Activated CD4-positive, alpha-beta T cell treated with anti-CD3 and anti-CD28 coated beads, Interleukin-2, amount 10 ng/mL, durations not matched to agents 7 days and 5 days (primary cell): ENCODE results near the gene ZNF438. TPM values are rescaled to one million over a fixed set of nuclear protein-coding genes. Genes with fewer than 3 reads are reported as not detected.
A peak's percentile ranks its signal among the peaks of the same experiment; 100 is the strongest.

Experiments used
- CTCF ChIA-PET: fragments of 350-600 bp; sonication (Branson Sonifier 250); formaldehyde crosslinking; loops from one replicate; lab custom pipeline; 2021; ENCODE audit warnings: antibody characterized with exemption; lab: Charles Lee
- POLR2A ChIA-PET: fragments of 350-600 bp; sonication (Branson Sonifier 250); formaldehyde crosslinking; loops from one replicate; lab custom pipeline; 2021; ENCODE audit warnings: antibody characterized with exemption; lab: Charles Lee
- DNase-seq: peaks from one replicate; pipeline ENCODE4 v3.0.0-alpha.2; 2020
- H3K27ac Mint-ChIP-seq: one replicate; pipeline ENCODE4 v1.8.0; 2021; ENCODE audit warnings: mild to moderate bottlenecking, moderate library complexity, mixed read lengths
- H3K27me3 Mint-ChIP-seq: one replicate; pipeline ENCODE4 v1.8.0; 2021; ENCODE audit warnings: mixed read lengths
- H3K36me3 Mint-ChIP-seq: one replicate; pipeline ENCODE4 v1.8.0; 2021; ENCODE audit warnings: low read depth, mixed read lengths
- H3K4me1 Mint-ChIP-seq: one replicate; pipeline ENCODE4 v1.8.0; 2021; ENCODE audit warnings: mixed read lengths
- H3K4me3 Mint-ChIP-seq: one replicate; pipeline ENCODE4 v1.8.0; 2021; ENCODE audit warnings: mild to moderate bottlenecking, moderate library complexity, mixed read lengths
- H3K9me3 Mint-ChIP-seq: one replicate; pipeline ENCODE4 v1.8.0; 2021; ENCODE audit warnings: mixed read lengths
- total RNA-seq, 2 experiments: library from RNA; stranded (reverse); gene quantifications; one replicate each; pipeline ENCODE4 v1.2.3, GENCODE V29; 2021

Gene ZNF438
- total RNA-seq, 2 experiments from 2014 or later: 3.1 to 3.8 TPM

DNA sequence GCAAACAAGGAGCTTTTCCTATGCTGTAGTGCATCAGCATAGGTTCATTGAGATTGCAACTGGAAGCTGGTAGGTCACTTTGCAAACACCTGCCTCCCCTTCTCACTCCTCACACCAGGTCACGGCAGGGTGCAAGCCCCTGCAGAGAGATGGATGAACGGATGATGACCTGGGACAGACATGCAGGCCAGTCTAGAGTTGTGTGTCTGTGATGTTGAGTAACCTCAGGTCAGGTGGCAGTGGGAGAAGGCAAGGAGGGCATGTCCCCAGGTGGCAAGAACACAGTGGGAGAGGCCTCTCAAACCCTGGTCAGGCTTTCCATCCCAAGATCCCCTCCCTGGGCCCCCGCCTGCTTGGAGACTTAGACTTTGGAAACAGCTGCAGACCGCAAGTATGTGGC is 205.0 kb downstream of the ZNF438 start:
- H3K9me3 Mint-ChIP-seq: no peaks in the 10 kb centered on the region
- H3K4me1 Mint-ChIP-seq: no peaks in the 10 kb centered on the region
- CTCF ChIA-PET: interaction anchor here (1.4 to 1.7 kb wide), 2 partner anchors 8 to 16 kb away, joined by 4 to 6 read pairs; no protein-coding TSS in a partner anchor
- H3K27ac Mint-ChIP-seq: no peak overlapping the region
- no peak overlapping the region for H3K4me3 Mint-ChIP-seq
- POLR2A ChIA-PET: interaction anchor here (0.6 kb wide), 1 partner anchor 12 kb away, joined by 3 read pairs; no protein-coding TSS in a partner anchor
- H3K36me3 Mint-ChIP-seq: no peaks in the 10 kb centered on the region
- H3K27me3 Mint-ChIP-seq: no peaks in the 10 kb centered on the region
- no peak for DNase-seq

DNA sequence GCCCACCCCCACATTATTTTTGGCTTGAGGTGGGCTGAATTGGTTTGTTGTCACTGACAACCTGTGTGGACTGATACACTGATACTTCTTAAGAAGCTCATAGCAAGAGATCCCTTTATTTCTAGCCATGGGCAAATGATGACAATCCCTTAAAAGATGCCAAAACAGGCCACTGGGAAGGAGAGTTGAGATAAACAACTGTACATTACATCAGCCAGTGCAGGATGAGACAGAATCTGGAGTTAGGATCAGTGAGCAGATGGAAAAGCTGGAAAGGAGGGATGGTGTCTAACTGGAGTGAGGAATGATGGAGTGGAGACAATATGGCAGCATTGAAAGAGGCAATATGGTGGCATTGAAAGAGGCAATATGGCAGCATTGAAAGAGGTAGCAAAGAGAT is 206.2 kb downstream of the ZNF438 start:
- POLR2A ChIA-PET: no interaction called here
- Mint-ChIP-seq H3K27me3 (no peaks in the 10 kb centered on the region), H3K27ac (no peak overlapping the region), H3K9me3 (no peaks in the 10 kb centered on the region), H3K4me3 (no peak overlapping the region), H3K4me1 (no peaks in the 10 kb centered on the region), H3K36me3 (no peaks in the 10 kb centered on the region)
- no peak for DNase-seq
- CTCF ChIA-PET: no interaction called here

DNA sequence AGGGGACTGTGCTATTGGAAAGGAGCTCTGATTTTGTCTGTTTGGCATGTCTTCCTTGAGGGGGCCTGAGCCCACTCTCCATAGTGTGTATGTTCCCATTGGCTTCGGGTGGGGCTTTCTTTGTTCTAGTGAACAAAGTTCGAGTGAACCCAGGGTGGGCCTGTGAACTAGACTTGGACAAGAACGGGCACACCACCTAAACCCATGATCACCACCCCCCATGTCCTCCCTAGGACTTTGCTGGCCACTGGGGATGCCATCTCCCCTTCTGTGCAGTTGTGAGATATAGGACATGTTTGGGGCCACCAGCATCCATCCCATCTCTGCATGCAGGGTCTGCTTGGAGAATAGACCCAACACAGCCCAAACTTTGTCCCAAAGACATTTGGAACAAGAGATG is 206.6 kb downstream of the ZNF438 start:
- Mint-ChIP-seq H3K36me3 (no peaks in the 10 kb centered on the region), H3K9me3 (no peaks in the 10 kb centered on the region), H3K4me3 (no peak overlapping the region), H3K4me1 (no peaks in the 10 kb centered on the region), H3K27me3 (no peaks in the 10 kb centered on the region), H3K27ac (no peak overlapping the region)
- ChIA-PET CTCF (no interaction called here), POLR2A (no interaction called here)
- no peak for DNase-seq

DNA sequence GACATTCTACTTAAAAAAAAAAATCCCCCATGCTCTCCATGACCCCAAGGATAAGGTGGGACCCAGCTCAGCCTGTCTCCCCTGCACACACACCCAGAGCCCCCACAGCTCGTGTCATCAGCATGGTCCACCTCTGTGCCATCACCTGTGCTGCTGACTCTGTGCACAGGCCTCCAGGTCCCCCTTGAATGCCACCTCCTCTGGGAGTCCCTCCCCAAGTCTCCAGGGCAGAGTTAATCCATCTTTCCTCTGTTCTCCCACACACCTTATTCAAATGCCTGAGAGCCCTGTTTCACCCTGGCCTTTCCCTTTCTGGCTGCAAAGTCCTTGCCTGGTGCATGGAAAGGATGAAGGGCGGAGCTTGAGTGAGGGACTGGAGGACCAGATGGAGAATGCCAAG is 208.0 kb downstream of the ZNF438 start:
- ChIA-PET POLR2A (no interaction called here), CTCF (interaction anchor here (1.1 to 1.7 kb wide), 4 partner anchors 8 to 40 kb away, joined by 3 to 6 read pairs (median 3); no protein-coding TSS in a partner anchor)
- Mint-ChIP-seq H3K4me3 (no peak overlapping the region), H3K9me3 (no peaks in the 10 kb centered on the region), H3K4me1 (no peaks in the 10 kb centered on the region), H3K27me3 (no peaks in the 10 kb centered on the region), H3K36me3 (no peaks in the 10 kb centered on the region), H3K27ac (no peak overlapping the region)
- DNase-seq: no peak

DNA sequence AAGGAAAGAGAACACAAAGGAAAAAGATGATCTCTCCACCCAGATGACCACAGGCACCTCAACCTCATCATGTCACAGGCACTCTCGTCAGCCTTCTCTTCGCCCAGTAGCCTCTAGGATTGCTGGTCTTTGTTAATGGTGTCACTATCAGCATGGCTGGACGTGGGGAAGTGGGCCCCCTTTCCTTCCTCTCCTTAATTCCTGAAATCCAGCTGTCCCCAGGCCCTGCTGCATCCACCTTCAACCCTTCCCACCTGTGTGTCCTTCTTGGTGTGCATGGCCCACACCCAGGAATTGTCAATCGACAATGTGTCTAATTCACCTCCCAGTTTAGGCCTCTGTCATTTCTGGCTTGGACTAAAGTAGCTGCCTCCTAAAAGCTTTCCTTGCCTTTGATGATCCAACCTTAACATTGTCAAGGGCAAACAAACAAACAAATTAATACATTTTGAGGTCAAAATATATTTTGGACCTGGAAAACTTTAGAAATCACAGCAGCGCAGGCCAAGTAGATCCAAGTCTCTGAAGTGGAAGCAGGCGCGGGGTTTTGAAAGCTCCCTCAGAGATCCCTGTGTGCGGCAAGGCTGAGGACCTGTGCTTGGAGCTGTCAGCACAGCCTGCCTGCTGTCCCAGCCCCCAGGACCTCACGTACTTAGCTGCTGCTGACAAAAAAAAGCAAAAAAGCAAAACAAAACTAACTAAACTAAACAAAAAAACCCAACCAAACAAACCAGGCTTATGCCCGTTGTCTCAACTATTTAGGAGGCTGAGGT is 208.8 kb downstream of the ZNF438 start:
- Mint-ChIP-seq H3K27me3 (no peaks in the 10 kb centered on the region), H3K36me3 (no peaks in the 10 kb centered on the region), H3K9me3 (no peaks in the 10 kb centered on the region), H3K4me1 (no peaks in the 10 kb centered on the region), H3K4me3 (no peak overlapping the region), H3K27ac (peak overlapping the region; percentile 32)
- DNase-seq: no peak
- POLR2A ChIA-PET: no interaction called here
- CTCF ChIA-PET: interaction anchor here (1.7 kb wide), 1 partner anchor 39 kb away, joined by 3 read pairs; no protein-coding TSS in a partner anchor

DNA sequence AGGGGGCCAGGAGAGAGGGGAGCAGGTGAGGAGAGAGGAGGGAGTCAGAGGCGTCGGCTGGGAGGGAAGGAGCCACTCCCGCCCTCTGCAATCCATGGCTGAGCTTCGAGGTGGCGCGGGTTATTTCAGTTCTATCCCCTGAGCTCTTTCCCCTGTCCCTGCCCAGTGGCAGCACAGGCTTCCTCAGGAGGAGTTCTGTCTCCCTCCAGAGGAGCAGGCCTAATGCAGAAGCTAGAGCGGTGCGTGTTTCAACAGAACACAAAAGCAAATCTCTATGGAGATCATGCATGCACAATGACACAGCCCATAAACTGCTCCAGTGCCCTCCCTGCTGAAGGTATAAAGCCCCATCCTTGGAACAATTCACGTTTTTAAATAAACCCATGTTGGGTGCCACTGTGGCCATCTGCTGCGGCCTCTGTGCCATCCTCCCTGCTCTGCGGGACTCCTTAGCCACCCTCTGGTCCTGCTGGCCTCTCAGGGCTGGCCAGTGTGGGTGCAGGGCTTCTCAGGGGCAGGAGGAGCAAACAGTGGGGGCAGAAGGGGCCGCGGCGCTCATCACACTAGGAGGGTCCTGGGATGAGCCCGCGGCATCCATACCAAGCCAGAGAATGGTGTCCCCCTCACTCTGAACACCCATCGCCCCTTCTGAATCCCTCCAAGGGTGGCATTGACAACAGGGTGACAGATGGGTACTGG is 209.5 kb downstream of the ZNF438 start:
- Mint-ChIP-seq H3K27me3 (no peaks in the 10 kb centered on the region), H3K4me3 (no peak overlapping the region), H3K4me1 (no peaks in the 10 kb centered on the region), H3K36me3 (no peaks in the 10 kb centered on the region), H3K9me3 (no peaks in the 10 kb centered on the region), H3K27ac (no peak overlapping the region)
- POLR2A ChIA-PET: no interaction called here
- no peak for DNase-seq
- CTCF ChIA-PET: no interaction called here

DNA sequence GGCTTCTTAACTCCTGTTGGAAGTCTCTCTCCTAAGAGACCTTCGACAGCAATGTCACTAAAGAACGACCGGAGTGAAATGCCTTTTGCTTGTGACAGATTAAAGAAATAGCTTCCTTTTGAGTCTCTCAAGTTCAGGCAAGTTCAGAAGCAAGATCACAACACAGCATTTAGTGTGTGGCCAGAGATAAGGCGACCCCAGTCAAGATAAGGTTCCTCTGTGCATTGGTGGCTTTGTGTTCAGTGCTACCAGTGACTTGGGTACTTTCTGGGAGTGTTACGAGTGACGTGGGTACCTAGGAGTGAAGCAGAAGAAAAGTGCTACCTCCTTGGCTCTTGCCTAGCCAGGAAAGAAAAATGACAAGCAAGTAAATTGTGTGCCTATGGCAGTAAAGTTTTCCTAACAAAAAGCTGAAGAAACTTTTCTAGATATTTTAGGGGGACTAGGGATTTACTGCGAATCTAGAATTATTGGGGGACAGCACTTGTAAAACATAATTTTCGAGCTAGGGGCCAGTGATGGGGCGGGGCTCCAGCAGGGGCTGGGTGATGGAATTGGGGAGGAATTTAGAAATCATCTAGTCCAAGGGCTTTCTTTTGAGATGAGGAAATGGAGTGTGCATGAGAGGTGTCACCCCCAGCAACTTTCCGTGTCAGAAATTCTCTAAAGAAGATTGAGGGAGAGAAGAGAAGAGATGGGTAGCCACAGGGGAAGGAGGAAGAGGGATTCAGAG is 210.2 kb downstream of the ZNF438 start:
- Mint-ChIP-seq H3K27me3 (no peaks in the 10 kb centered on the region), H3K9me3 (no peaks in the 10 kb centered on the region), H3K4me3 (no peak overlapping the region), H3K27ac (no peak overlapping the region), H3K4me1 (no peaks in the 10 kb centered on the region), H3K36me3 (no peaks in the 10 kb centered on the region)
- no peak for DNase-seq
- CTCF ChIA-PET: no interaction called here
- POLR2A ChIA-PET: no interaction called here

DNA sequence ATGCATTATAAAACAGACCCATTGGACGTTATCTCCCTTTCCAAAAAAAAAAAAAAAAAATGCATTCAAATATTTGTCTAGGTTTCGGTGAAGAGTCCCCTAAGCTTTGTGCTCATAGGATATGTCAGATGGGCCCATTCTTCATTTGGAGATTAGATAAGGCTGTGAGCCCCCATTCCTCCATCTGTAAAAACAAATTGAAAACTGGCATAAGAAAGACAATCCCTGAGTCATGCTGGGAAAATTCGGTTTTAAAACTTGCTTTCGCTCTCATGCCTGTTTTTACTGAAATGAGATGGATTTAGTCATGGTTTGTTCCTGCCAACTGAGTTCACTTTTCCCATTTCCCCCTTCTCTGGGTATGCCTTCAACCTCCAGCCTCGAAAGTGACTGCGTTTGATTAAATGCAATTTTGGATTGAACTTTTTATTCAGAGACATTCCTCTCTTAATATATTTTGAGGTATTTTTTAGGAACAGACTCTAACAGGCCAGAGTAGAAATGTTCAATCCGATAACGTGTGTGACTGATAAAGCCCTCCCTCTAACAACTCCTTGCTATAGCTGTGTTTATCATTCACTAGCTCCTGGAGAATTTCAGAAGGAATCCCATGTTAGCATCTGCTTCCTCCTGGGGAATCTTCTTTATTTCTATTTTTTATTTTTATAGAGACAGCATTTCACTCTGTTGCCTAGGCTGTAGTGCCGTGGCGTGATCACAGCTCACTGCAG is 211.2 kb downstream of the ZNF438 start:
- Mint-ChIP-seq H3K27ac (no peak overlapping the region), H3K9me3 (no peaks in the 10 kb centered on the region), H3K4me3 (no peak overlapping the region), H3K4me1 (no peaks in the 10 kb centered on the region), H3K36me3 (no peaks in the 10 kb centered on the region), H3K27me3 (no peaks in the 10 kb centered on the region)
- DNase-seq: no peak
- POLR2A ChIA-PET: no interaction called here
- CTCF ChIA-PET: interaction anchor here (0.6 to 1.4 kb wide), 3 partner anchors 12 to 31 kb away, joined by 3 to 4 read pairs (median 4); no protein-coding TSS in a partner anchor

DNA sequence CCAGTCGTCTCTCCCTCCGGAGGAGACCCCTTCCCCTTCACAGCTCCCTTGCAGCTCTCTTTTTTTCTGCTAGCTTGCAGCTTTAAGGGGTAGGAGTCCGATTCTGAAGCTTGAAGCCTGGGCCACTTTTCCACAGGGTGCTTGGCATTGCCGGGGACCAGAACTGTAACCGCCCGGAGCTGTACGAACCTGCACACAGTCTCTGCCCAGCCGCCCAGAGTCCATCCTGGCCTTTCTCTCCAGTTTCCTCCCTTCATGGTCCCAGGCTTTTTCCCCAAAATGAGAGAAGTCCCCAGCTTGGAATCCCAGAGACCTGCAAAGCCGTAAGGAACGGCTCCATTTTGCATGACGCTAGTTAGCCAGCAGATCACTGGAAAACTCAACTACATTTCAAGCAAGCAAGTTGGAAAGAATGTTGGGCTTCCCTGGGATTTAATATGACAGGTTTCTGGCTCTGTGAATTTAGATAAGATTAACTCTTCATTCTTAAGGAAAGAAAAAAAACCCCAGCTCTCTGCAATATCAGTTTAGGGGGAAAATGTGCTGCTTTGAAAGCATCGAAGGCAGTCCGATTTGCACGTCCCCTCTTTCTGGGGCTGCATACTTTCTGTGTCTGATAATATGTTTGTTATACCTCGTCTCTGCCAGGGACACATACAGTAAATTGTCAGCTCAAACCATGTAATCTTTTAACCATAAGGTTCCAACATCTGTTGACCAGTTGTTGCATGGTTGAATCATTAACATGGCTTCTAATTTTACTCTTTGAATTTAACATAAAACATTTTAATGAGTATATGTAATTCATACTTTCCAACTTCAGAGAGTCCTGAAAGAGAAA is 212.1 kb downstream of the ZNF438 start:
- Mint-ChIP-seq H3K4me1 (no peaks in the 10 kb centered on the region), H3K27ac (no peak overlapping the region), H3K36me3 (no peaks in the 10 kb centered on the region), H3K9me3 (no peaks in the 10 kb centered on the region), H3K4me3 (no peak overlapping the region), H3K27me3 (no peaks in the 10 kb centered on the region)
- DNase-seq: no peak
- ChIA-PET POLR2A (no interaction called here), CTCF (interaction anchor here (1.1 to 2.0 kb wide), 4 partner anchors 7 to 25 kb away, joined by 3 to 6 read pairs (median 4); no protein-coding TSS in a partner anchor)

DNA sequence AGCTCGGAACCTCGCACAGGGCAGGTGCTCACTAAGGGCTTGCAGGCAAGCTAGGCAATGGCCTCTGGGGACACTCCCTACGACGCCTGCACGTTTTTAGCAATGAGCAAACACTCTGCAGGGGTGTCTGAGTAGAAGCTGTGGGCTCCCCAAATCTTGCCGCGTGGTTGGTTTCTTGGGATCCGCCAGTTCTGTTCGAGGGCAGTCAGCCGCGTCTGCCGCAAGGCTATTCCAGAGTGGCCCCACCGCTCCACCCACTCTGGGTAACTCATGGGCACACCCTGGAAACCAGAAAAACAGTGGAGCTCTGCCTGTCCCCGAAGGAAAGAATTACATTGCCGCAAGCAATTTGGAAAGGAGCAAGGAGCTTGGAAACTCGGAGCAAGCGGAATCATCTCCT is 212.8 kb downstream of the ZNF438 start:
- ChIA-PET POLR2A (no interaction called here), CTCF (interaction anchor here (1.4 to 2.0 kb wide), 3 partner anchors 8 to 24 kb away, joined by 3 to 6 read pairs (median 4); no protein-coding TSS in a partner anchor)
- no peaks in the 10 kb centered on the region for H3K36me3 Mint-ChIP-seq
- DNase-seq: no peak
- no peak overlapping the region for H3K27ac Mint-ChIP-seq
- no peaks in the 10 kb centered on the region for H3K9me3 Mint-ChIP-seq
- H3K27me3 Mint-ChIP-seq: no peaks in the 10 kb centered on the region
- H3K4me1 Mint-ChIP-seq: peaks cover 4% of the 10 kb centered on the region
- no peak overlapping the region for H3K4me3 Mint-ChIP-seq

DNA sequence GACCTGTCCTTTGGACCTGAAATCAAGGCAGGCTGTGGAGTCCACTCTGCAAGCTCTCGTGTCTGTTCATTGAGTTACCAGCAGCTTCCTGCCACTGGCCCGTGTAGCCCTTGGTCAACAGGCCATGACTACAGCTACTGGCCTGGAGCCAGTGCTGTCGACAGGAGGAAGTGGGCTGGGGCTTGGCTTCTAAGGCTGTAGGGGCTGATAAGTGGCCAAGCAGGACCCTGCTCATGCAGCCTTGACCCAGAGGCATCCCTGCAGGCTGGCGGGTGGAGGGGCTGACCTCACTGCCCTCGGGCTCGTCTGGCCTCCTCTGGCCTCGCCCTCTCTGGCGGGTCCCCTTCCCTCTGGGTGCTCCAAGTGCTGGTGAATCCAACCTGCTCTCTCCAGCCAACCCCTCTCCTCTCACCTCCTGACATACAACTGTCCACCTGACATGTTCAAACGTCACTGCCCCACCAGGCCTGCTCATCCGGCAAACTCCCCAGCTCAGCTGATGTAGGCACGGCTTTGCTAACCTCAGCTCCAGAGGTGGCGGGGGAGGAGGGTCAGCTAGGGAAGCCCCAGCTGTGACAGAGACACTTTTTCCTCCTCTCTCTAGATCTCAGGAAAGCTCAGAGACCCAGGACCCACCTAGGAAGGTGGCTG is 213.5 kb downstream of the ZNF438 start:
- ChIA-PET CTCF (interaction anchor here (0.6 to 2.0 kb wide), 4 partner anchors 9 to 673 kb away, joined by 3 to 6 read pairs (median 4); no protein-coding TSS in a partner anchor), POLR2A (no interaction called here)
- H3K4me3 Mint-ChIP-seq: no peak overlapping the region

More for the DNA sequence above, 213.5 kb downstream of the ZNF438 start:
- Mint-ChIP-seq H3K27me3 (no peaks in the 10 kb centered on the region), H3K36me3 (no peaks in the 10 kb centered on the region), H3K4me1 (peaks cover 9% of the 10 kb centered on the region), H3K9me3 (no peaks in the 10 kb centered on the region), H3K27ac (no peak overlapping the region)
- DNase-seq: no peak
